Mesodermal cell (in vitro differentiated cells): ENCODE measurements around the gene SYNPO.

Experiments used
- H3K27ac ChIP-seq: 2 replicates; pipeline ENCODE4 v1.7.0; 2013; ENCODE audit warnings: mild to moderate bottlenecking, low read depth, low read length, moderate library complexity; ENCODE audit not compliant: severe bottlenecking
- H3K36me3 ChIP-seq: 2 replicates; pipeline ENCODE4 v1.7.1; 2013; ENCODE audit warnings: mild to moderate bottlenecking, low read length, moderate library complexity; ENCODE audit not compliant: control insufficient read depth, insufficient read depth
- H3K4me1 ChIP-seq: one replicate; pipeline ENCODE4 v1.7.1; 2013; ENCODE audit warnings: mild to moderate bottlenecking, low read length; ENCODE audit not compliant: insufficient read depth, control insufficient read depth, poor library complexity, severe bottlenecking
- H3K4me3 ChIP-seq: 2 replicates; pipeline ENCODE4 v1.7.0; 2013; ENCODE audit warnings: low read length, control low read depth, mild to moderate bottlenecking; ENCODE audit not compliant: insufficient read depth, poor library complexity, severe bottlenecking; ENCODE audit errors: extremely low read depth
- H3K9me3 ChIP-seq: 2 replicates; pipeline ENCODE4 v1.7.1; 2013; ENCODE audit warnings: mild to moderate bottlenecking, low read length, moderate library complexity; ENCODE audit not compliant: control insufficient read depth
- WGBS, 2 experiments: methylation state at CpG; one replicate each; pipeline ENCODE4 v1.1.5; 2013; ENCODE audit warnings: missing lambda C conversion rate in 2 of 2; ENCODE audit not compliant: insufficient coverage in 2 of 2; 5-methylcytosine and 5-hydroxymethylcytosine counted together

SYNPO gene

GRCh38 chr5:150625831-150626746, 14.4 kb upstream of the SYNPO start:
- peak overlapping the region; percentile 49 for H3K4me3 ChIP-seq

GRCh38 chr5:150626853-150627276, 13.6 kb upstream of the SYNPO start:
- WGBS, 2 experiments = 92 to 93% methylated on average over 3 to 4 of the region's 5 CpGs
- no peaks in the 10 kb centered on the region for H3K36me3 ChIP-seq
- no peaks in the 10 kb centered on the region for H3K9me3 ChIP-seq
- no peak overlapping the region for H3K4me3 ChIP-seq
- H3K4me1 ChIP-seq = peaks cover 34% of the 10 kb centered on the region
- no peak overlapping the region for H3K27ac ChIP-seq

More at GRCh38 chr5:150625831-150626746, 14.4 kb upstream of the SYNPO start:
- H3K4me1 ChIP-seq = peaks cover 30% of the 10 kb centered on the region
- H3K27ac ChIP-seq = no peak overlapping the region
- H3K36me3 ChIP-seq = no peaks in the 10 kb centered on the region
- WGBS, 2 experiments = 92% methylated on average over 5 to 8 of the region's 10 CpGs
- H3K9me3 ChIP-seq = no peaks in the 10 kb centered on the region

GRCh38 chr5:150627731-150628545, 12.5 kb upstream of the SYNPO start:
- 77 to 93% methylated on average over 3 to 5 of the region's 5 CpGs for WGBS, 2 experiments
- Histone ChIP-seq H3K27ac (no peak overlapping the region), H3K36me3 (no peaks in the 10 kb centered on the region), H3K4me3 (no peak overlapping the region), H3K4me1 (peaks cover 45% of the 10 kb centered on the region), H3K9me3 (no peaks in the 10 kb centered on the region)

GRCh38 chr5:150628936-150629485, 11.4 kb upstream of the SYNPO start:
- H3K36me3 ChIP-seq = no peaks in the 10 kb centered on the region
- no peak overlapping the region for H3K27ac ChIP-seq
- H3K4me3 ChIP-seq = no peak overlapping the region
- H3K9me3 ChIP-seq = no peaks in the 10 kb centered on the region
- peaks cover 42% of the 10 kb centered on the region for H3K4me1 ChIP-seq
- WGBS, 2 experiments = 91 to 94% methylated on average over 10 of the region's 12 CpGs

- H3K36me3 ChIP-seq = no peaks in the 10 kb centered on the region
- WGBS, 2 experiments = 88 to 100% methylated on average over 1 to 5 of the region's 6 CpGs
- no peaks in the 10 kb centered on the region for H3K9me3 ChIP-seq
- H3K4me3 ChIP-seq = no peak overlapping the region
- H3K27ac ChIP-seq = no peak overlapping the region
- peaks cover 37% of the 10 kb centered on the region for H3K4me1 ChIP-seq
These were observed 10.4 kb upstream of the SYNPO start for GRCh38 chr5:150630016-150630415.

- Histone ChIP-seq H3K4me1 (peaks cover 35% of the 10 kb centered on the region), H3K36me3 (no peaks in the 10 kb centered on the region), H3K4me3 (no peak overlapping the region), H3K27ac (no peak overlapping the region), H3K9me3 (no peaks in the 10 kb centered on the region)
- WGBS, 2 experiments = 85 to 88% methylated on average over 5 to 9 of the region's 9 CpGs
These were observed 9.8 kb upstream of the SYNPO start for GRCh38 chr5:150630461-150631325.

- no peaks in the 10 kb centered on the region for H3K36me3 ChIP-seq
- WGBS, 2 experiments = 60 to 91% methylated on average over 1 to 6 of the region's 6 CpGs
- no peak overlapping the region for H3K4me3 ChIP-seq
- peaks cover 37% of the 10 kb centered on the region for H3K4me1 ChIP-seq
- H3K27ac ChIP-seq = no peak overlapping the region
- H3K9me3 ChIP-seq = no peaks in the 10 kb centered on the region
These were observed 9.1 kb upstream of the SYNPO start for GRCh38 chr5:150631326-150631701.

GRCh38 chr5:150632305-150633160, 7.9 kb upstream of the SYNPO start:
- Histone ChIP-seq H3K9me3 (no peaks in the 10 kb centered on the region), H3K36me3 (no peaks in the 10 kb centered on the region), H3K4me3 (no peak overlapping the region), H3K27ac (peak overlapping the region; percentile 41), H3K4me1 (peaks cover 42% of the 10 kb centered on the region)
- WGBS, 2 experiments = 64 to 68% methylated on average over 6 of the region's 10 CpGs

- no peak overlapping the region for H3K27ac ChIP-seq
- H3K4me1 ChIP-seq = peaks cover 36% of the 10 kb centered on the region
- no peaks in the 10 kb centered on the region for H3K9me3 ChIP-seq
- H3K36me3 ChIP-seq = no peaks in the 10 kb centered on the region
- 80 to 100% methylated on average over 1 of the region's 2 CpGs for WGBS, 2 experiments
- no peak overlapping the region for H3K4me3 ChIP-seq
These were observed 7.0 kb upstream of the SYNPO start for GRCh38 chr5:150633429-150633828.
